Non-pigmented ciliary epithelial cell (primary cell): ENCODE results near the gene SLC9A8.
"Not testable (repeated sequence)": the region's sequence is repeated elsewhere in the genome, so short reads cannot be mapped to it uniquely, and the experiment has no call there.

Experiments
- DNase-seq: peaks from one replicate; pipeline ENCODE4 v3.0.0-alpha.2; 2010; ENCODE audit warnings: low read depth

SLC9A8 gene

DNA sequence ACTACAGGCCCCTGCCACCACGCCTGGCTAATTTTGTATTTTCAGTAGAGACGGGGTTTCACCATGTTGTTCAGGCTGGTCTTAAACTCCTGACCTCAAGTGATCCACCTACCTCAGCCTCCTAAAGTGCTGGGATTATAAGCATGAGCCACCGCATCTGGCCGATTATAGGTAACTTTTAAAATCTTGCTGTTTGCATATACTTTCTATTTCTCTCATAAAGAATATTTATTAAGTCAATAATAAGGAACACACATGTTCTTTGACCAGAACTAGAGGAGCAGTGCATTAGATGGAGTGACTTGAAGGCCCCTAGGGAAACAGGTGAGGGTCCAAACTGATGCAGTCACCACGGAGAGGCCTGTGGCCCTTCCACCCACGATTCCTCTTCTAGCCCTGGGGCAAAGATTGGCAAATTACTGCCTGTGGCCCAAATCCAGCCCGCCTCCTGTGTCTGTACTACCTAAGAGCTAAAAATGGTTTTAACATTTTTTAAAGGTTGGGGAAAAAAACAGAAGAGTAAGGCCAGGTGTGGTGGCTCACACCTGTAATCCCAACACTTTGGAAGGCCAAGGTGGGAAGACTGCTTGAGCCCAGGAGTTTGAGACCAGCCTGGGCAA, 83.0 kb downstream of the SLC9A8 start:
- DNase-seq = not testable (repeated sequence)

DNA sequence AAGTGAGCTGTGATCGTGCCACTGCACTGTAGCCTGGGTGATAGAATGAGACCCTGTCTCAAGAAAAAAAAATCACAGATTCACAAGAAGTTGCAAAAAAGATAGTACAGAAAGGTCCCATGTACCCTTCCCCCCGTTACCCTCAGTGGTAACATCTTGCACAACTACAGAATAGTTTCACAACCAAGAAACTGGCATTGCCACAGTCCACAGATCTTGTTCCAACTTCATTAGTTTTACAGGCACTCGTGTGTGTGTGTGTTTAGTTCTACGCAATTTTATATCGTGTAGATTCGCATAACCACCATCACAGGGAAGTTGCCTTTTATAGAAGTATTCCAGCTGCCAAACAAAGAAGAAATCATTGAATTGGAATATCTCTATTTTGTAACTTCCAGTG, 83.6 kb downstream of the SLC9A8 start:
- no peak for DNase-seq

DNA sequence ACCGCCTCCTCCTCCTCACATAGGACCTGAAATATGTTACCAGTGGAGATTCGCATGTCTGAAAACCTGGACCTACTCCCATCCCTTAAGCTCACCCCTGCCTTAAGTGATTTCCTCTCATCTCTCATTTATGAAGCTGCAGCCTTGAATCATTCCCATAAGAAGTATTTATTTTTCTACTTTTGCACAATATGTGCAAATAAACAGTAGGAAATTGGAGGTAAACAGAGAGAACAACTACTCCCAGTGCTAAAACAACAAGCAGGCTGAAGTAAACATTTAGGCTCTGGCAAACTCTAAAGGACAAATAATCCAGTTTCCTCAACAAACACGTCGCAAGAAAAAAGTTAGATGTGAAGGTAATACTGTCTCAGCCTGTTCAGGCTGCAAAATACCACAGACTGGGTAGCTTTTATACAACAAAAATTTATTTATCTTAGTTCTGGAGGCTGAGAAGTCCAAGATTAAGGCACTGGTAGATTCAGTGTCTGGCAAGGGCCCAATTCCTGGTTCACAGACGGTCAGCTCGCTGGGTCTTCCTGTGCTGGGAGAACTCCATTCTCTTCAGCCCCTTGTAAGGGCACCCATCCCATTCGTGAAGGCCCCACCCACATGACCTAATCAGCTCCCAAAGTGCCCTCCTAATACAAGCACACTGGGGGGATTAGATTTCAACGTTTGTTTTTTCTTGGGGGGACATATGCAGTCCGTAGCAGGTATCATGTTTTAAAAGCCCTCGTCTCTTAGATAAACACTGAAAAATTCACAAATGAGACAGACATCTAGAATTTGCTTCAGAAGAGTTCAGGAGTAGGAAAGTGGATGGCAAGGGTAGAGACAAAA, 87.1 kb downstream of the SLC9A8 start:
- DNase-seq = no peak

DNA sequence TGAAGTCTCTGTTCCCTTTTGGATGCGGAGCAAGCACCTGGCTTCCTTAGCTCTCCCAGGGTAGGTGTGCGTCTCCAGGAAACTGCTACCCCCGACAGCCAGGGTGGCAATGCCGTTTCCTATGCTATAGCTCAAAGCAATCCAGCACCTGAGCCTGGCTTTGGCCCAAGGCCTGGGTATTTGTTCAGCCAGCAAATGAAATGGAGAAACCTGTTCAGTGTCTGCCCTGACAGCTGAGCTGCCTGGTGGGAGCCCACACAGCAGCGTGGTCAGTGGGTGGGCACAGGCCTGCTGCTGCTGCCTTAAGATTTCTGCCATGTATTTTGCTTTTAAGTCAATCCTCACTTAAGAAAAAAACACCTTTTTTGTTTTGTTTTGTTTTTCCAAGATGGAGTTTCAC, 89.0 kb downstream of the SLC9A8 start:
- DNase-seq = no peak

DNA sequence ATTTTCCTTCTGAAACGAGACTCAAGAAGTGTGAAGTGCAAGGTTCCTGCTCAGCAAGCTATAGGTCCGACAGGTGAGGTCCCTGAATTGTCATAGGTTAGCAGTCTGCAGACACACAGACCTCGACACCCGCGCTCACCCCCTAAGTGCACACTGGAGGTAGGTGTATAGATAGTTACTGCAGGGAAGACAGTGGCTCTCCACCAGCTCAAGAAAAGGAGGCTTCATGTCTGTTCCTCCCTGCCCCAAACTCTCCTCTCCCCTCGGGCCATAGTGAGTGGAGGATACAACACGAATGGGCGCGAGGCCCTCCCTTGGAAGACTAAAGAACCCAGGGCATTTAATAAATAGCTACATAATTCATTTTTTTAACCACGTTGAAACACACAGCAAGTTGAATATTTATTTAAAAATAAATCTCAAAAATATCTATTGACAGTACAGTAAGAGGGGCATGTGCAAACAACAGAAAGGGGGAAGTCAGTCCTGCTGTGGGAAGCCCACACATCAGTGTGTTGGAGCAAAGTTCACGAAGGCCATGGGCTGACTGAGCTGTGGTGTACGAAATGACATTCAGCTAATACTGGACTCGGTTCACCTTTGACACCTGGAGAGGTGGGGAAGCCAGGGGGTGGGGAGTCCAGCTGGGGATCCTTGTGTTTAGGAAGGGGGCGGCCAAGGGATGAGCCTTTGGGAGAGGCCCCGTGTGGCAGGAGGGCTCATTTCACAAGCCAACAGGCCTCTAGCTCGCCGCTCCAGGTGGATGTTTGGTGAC, 92.0 kb downstream of the SLC9A8 start:
- DNase-seq = no peak

DNA sequence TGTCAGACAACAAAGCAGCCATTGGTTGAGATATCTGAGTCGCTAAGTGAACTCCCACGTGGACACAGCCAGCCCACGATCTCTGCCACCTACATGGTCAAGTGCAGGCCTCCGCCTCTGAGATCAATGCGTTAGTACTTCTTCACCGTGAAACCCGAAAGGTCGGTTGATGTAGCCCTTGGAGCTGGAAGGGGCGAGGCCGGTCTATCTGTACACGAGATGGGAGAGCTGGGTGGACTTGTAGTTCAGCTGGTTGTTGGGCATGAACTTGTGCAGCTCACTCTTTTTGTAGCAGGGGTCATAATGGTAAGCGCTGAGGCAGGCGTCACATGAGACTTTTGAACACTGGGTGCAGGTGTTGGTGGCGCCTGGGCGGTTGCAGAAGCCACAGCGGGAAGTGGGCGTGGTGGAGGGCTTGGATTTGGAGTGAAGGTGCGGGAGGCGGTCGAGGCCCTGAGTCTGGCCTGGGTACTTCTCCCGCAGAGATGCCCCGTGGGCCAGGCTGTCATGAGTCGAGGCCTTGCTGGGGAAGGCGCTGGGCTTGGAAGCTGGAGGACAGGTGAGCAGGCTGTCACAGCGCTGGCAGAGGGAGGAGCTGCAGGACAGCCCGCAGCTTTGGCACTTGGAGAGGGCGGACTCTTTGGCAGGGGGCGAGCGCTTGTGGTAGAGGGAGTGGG, 92.9 kb downstream of the SLC9A8 start:
- no peak for DNase-seq

DNA sequence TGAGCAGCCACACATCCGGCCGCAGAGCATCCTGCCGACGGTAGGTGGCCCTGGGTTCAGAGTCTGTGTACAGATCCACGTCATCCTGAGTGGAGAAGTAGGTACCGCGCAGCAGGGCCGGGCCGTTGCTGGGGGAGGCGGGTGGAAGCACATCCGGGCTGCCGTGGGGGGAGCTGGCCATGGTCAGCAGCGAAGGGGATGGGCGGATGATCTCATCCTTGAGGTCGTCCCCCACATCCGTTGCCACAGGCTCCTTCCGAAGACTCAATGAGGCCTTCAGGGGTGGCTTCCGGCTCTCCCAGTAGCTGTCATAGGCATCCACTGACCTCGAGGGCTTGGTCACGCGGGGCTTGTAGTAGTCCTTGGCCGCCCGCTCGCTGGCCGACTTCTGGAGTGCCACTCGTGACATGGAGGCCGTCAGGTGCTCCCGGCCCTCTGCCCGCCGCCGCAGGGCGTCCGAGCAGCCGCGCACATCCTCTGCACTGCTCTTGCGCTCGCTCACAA, 93.5 kb downstream of the SLC9A8 start:
- no peak for DNase-seq

DNA sequence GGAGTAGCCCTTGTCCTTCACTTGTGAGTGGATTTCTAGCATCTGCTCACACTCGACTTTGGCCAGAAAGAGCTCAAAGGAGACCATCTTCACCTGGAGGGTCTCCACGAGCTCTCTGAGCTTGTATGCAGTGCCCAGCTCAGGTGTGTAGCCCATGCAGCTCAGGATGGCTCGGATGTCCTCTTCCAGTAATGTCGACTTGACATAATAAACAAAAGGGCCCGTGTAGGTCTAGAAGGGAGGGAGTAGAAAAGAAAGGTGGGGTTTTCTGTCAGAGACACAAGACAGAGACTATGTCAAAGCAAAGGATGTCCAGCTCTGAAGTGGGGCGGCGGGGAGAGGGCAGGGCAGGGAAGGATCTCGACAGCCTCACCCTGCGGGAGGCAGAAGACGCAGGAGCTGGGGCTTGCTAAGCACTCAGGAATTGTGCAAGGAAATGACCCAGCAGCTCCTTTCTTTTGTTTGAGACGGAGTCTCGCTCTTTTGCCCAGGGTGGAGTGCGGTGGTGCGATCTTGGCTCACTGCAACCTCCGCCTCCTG, 94.1 kb downstream of the SLC9A8 start:
- no peak for DNase-seq

DNA sequence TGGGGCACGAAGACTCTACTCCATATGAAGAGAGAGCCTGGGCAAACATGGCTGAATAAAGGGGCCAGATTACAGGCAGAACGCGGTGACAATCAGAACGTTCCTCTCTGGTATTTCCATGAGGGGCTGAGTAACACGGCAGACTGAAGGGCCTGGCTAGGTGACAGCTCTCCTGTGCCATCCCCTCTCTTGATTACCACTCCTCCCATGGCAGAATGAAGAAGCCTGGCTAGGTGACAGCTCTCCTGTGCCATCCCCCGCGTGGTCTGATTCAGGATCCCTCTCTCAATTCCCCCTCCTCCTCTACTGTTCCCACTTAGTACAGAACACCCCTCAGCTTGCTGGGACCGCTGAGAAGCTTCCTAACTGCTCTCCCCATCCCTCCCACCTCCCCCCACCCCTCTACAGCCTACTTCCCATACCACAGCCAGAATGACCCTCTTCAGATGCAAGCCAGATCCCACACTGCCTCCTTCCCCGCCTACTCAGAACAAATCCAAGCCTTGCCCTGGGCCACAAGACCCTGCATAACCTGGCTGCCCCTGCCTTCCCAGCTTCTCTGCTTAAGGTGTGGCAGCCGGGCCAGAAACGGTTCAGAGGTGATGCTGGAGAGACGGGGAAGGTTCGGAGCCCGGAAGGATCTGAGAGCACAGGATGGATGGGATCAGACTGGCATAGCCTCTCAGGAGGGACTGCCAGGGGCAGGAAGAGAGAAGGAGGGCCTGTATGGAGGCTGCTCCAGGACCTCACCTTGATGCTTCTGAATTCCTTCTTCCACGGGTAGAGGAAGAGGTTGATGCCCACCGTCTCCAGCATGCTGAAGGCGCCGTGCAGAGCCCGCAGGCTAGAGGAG, 95.0 kb downstream of the SLC9A8 start:
- no peak for DNase-seq

DNA sequence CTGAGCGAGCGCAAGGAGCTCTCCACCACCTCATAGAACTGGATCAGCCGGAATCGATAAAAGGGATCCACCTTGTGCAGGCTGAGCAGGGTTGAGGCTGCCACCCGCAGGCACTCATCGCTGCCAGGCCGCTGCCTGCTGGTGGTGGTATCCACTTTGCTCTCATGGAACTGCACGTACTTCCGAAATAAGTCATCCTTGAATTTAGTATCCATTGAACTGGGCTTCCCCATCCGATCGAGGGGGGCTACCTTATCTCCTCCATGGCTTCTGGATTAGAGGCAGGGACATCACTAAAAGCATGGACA, 95.6 kb downstream of the SLC9A8 start:
- DNase-seq = no peak

DNA sequence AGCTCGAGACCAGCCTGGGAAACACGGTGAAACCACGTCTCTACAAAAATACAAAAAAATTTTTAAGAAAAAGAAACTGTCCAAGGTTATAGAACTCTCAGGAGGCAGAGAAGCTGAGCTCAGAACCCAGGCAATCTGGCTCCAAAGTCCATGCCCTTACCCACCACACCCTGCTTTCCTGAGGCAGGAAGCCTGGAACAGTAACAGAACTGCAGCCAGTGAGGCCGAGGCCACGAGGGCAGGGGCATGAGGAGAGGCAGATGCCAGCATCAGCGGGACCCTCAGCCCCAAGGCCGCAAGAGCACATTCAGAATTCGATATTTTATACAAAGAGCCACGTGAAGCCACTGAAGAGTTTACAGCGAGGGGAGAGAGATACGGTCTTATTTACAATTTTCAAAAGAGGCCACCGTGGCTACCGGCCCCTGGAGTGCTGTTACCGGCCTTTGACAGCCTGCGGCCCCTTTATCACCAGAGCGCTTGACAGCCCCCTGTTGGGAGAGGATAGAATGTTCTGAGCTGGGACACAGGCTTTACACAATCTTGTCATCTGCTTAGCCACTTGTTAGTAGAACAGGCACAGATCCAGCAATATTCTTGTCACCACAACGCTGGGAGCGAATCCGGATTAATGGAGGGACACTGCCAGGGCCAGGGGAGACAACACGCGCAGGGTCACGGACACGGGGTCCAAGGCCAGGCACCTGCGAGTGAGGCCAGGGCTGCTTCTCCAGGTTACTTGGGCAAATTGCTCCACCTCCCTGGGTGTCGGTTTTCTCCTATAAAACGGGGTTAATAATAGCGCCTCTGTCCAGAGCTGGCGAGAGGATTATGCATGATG, 97.1 kb downstream of the SLC9A8 start:
- DNase-seq = no peak

DNA sequence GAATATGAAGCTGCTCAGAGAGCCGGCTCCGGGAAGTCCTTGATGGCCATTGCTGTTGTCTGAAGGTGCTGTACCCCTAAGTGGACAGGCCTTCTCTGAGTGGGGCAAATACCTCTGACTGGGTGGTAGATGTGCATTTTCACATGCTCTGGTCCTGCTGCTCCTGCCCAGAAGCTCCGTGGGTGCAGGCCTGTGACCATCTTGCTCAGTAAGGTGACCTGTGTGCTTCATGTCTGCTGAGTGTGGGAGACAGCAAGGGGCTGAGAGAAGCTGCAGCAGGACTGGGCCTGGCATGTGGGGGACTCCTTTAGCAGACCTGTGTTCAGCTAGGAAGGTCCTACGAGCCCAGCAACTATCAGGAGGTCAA, 97.7 kb downstream of the SLC9A8 start:
- DNase-seq = no peak

DNA sequence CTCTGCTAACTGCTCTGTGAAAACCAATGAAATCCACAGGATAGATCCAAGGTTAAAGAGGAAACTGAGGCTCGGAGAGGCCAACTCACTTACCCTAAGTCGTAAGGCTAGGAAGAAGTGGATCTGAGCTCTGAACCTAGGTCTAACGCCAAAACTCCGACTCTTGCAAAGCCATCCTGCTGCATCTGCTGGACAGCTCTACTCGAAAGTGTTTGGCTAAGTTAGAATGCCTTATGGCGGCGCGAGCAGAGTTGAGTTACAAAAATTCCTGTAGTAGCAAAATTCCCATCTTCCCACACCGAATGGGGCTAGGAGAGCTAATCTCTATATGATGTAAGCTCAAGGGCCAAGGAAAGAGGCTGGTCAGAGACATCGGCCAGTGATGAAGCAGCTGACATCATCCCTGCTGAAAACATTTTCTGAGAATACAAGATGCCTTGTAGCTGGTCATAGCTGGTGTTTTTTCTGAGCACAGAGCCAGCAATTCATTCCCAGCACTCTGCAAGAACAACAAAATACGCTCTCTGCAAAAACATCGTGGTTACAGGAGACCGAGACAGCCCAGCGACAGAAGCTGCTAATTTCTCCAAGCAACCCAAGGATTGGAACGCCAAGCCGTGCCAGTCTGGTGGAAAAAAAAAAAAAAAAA, 100.9 kb downstream of the SLC9A8 start:
- no peak for DNase-seq

DNA sequence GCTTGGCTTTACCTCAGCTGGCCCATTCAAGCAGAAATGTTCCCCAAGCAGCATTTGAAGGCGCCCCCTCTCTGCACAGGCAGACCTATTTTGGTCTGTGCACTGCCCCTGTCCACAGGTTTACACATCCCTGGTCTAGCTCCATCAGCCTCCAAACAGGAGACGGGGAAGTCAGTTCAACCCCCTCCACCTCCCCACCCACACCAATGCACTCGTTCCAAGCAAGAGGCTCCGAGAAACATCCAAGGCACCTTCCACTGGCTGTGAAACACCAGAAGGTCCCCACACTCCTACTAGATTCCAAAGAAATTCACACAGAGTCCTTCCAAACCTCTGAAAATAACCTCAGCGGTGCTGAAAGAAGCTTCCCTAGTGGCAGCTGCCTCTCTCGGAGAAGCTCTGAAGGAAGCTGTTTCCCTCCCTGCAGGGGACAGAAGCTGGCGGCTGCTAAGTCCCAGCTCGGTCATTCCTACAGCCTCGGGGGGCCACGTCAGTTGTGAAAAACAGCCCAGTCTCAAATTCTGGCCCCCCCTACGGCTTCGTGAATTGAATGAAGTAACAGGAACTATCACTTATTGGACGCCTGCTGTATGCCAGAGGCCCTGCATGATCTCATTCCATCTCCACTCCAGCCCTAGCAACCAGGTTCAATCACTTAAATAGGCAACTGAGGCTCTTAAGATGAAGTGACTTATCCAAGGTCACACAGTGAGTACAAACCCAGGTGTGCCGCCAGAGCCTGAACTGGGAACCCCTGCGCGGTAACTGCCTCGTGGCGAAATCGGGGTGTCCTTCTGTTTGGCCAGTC, 101.9 kb downstream of the SLC9A8 start:
- no peak for DNase-seq

DNA sequence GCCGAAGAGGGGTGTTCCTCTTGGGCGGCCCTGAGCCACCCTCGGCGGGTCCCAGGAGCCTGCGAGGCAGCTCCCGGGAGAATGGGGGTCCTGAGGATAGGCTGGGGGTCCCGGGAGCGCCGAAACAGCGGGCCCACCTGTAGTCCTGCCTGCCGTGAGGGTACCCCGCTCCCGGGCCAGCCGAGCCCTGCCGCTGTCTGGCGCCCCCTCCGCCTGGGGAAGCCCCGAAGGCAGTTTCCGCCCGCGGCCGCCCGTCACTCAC, 102.4 kb downstream of the SLC9A8 start:
- no peak for DNase-seq

DNA sequence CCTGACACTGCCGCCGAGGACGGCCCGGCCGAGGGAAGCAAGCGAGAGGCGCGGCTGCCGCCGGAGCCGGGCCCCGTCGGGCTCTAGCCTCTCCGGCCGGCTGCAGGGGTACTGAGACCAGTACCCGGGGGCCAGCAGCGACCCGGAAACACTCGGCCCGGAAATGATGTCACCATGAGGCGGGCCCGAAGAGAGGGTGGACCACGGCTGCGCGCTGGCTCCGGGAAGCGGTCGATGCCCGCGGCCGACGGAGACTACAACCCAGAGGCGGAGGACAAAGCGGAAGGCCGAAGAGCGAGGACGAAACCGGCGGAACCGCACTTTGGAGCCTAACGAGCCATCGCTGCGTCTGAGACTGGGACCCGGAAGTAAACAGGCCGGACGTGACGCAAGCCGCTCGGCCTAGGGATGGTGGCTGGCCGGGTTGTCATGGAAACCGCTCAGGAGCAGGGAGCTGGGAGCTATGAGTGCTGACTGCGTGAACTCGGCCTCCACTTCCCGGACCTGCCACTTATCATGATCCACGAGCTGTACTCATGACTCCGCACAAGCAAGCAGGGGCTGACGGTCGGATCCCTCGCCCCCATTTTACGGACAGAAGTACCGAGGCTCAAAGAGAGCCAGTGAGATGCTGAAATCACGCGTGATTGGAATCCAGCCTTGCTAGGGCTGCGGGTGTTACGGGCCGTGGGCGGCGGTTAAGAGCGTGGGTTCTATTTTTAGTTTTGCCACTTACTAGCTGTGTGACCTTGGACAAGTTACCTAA, 102.9 kb downstream of the SLC9A8 start, which contains the start of gene SPATA2:
Gene SPATA2 (minus strand): TSS at position 150 of the 766 bp plus-strand sequence. CDS start 7,039 bp downstream, outside the sequence.
- peak; percentile 76 for DNase-seq

DNA sequence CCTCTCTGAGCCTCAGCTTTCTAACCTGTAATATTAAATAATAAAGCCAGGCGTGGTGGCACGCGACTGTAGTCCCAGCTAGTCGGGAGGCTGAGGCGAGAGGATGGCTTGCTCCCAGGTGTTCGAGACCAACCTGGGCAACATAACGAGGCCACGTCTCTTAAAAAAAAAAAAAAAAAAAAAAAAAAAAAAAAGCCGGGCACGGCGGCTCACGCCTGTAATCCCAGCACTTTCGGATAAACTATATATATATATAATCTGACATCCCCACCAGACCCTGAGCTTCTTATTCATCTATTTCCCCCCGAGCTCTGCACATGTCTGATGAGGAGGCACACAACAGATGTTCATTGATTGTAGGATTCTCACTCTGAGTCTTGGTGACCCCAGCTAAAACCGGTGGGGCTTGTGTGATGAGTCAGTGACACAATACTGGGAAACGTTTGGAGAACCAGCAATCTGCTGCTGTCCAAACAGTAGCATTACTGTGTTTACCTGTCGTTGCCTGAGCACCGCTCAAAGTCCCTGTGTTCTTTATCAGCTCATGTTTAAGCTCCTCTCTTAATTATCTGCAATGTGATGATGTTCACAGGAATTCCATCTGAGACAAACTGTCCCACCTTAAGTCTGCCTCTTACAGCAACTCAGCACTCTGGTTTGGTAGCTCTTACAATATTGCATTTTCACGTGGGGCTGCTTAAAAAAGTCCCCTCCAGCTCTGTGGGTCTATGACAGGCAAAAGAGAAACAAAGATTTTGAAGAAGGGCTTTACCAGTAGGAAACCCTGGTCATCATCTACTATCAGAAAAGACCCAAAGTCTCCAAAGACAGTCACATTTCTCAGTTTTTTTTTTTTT, 103.7 kb downstream of the SLC9A8 start:
- DNase-seq = no peak
